ENCODE results near the gene MEP1A. TPM values are rescaled to one million over a fixed set of nuclear protein-coding genes. Genes with fewer than 3 reads are reported as not detected.
"Not testable (repeated sequence)": the region's sequence is repeated elsewhere in the genome, so short reads cannot be mapped to it uniquely, and the experiment has no call there.

The MEP1A gene
- total RNA-seq, 1 donor from 2014 or later: not detected

DNA sequence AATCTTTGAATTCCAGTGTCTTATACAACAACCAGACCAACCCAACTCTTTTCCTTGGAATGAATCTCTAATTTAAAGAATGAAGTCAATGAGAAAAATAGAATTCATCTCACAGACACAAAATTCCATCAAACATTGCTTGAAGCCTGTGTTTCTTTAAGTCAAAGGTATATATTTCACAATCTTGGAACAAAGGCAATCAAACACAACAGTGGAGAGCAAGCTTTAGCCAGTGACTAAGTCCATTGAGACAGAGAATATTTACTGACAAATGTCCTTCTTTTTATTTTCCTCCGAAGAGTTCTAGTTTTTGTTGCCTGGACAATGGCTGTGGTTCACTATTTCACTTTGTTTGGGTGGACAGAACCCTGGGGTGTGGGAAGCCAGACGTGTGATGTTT lies 35.8 kb downstream of the MEP1A start:
- intact Hi-C loops (cut with DNase I): no loop called here
- ATAC-seq (no peak), DNase-seq (no peak)
- TF ChIP-seq, protein P1, sequence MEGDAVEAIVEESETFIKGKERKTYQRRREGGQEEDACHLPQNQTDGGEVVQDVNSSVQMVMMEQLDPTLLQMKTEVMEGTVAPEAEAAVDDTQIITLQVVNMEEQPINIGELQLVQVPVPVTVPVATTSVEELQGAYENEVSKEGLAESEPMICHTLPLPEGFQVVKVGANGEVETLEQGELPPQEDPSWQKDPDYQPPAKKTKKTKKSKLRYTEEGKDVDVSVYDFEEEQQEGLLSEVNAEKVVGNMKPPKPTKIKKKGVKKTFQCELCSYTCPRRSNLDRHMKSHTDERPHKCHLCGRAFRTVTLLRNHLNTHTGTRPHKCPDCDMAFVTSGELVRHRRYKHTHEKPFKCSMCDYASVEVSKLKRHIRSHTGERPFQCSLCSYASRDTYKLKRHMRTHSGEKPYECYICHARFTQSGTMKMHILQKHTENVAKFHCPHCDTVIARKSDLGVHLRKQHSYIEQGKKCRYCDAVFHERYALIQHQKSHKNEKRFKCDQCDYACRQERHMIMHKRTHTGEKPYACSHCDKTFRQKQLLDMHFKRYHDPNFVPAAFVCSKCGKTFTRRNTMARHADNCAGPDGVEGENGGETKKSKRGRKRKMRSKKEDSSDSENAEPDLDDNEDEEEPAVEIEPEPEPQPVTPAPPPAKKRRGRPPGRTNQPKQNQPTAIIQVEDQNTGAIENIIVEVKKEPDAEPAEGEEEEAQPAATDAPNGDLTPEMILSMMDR (IDR thresholded peaks at IDR 0.05): no peak
- Histone ChIP-seq H3K36me3 (no peaks in the 10 kb centered on the region), H3K9me3 (no peaks in the 10 kb centered on the region), H3K4me1 (no peaks in the 10 kb centered on the region), H3K27me3 (no peaks in the 10 kb centered on the region), H3K27ac (no peak overlapping the region), H3K4me3 (no peak overlapping the region)

DNA sequence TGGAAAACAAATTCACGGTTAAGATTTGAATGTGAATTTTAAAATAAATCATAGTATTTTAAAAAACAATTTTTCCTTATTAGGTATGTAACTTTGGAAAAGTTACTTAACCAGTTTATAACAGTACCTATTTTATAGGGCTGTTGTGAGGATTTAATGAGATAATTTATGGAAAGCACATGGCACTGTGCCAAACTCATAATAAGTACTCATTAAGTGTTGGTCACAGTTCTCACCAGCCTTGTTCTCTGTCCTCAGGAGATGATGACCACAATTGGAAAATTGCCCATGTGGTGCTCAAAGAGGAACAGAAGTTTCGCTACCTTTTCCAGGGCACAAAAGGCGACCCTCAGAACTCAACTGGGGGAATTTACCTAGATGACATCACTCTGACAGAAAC lies 39.6 kb downstream of the MEP1A start:
- H3K4me1 ChIP-seq: no peaks in the 10 kb centered on the region
- no peaks in the 10 kb centered on the region for H3K36me3 ChIP-seq
- DNase-seq (no peak), ATAC-seq (no peak)
- TF ChIP-seq, protein P1 (IDR thresholded peaks at IDR 0.05): no peak
- no peak overlapping the region for H3K4me3 ChIP-seq
- H3K27me3 ChIP-seq: no peaks in the 10 kb centered on the region
- intact Hi-C loops (cut with DNase I): no loop called here
- H3K27ac ChIP-seq: no peak overlapping the region
- no peaks in the 10 kb centered on the region for H3K9me3 ChIP-seq

DNA sequence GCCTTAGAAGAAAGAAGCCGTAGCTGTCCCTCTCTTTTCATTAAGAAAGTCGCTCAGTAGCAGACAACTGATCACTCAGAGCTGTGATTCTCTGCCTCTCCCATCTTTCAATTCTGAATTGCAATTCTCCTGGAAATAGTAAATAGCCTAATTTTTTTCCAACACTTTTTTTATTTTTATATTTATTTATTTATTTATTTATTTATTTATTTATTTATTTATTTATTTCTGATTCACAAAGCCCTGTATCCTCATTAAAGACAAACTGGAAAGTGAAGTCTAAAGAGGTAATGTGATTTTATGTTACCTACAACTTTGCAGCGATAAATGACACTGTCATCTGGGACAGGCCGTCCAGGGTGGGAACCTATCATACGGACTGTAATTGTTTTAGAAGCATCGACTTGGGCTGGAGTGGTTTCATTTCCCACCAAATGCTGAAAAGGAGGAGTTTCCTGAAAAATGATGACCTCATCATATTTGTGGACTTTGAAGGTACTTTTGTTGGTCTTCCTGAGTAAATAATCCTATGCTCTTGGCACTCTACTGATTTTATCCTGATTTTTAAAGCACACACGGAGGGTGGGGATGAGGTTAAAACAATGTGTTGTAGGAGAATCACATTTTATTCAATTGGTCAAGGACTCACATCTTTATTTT lies 41.2 kb downstream of the MEP1A start:
- H3K27ac ChIP-seq; H3K27me3 ChIP-seq; intact Hi-C loops (cut with DNase I); H3K9me3 ChIP-seq; H3K4me1 ChIP-seq; H3K36me3 ChIP-seq; DNase-seq; ATAC-seq; H3K4me3 ChIP-seq: not testable (repeated sequence)

DNA sequence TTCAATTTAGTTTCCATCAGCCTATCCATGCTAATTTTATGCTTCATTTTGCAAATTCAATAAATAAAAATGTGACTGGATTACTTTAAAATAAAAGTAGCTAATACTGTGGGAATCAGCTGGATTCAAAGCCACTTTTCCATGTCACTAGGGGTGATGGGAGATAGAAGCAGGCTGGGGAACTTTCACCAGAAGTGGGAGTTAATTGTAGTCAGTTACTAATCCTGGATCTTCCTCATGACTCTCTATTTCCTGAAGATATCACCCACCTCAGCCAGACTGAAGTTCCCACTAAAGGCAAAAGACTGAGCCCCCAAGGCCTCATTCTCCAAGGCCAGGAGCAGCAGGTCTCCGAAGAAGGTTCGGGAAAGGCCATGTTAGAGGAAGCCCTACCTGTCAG lies 41.8 kb downstream of the MEP1A start:
- ATAC-seq; H3K4me1 ChIP-seq; H3K27me3 ChIP-seq; H3K27ac ChIP-seq; intact Hi-C loops (cut with DNase I); H3K4me3 ChIP-seq; H3K36me3 ChIP-seq; DNase-seq; H3K9me3 ChIP-seq: not testable (repeated sequence)

DNA sequence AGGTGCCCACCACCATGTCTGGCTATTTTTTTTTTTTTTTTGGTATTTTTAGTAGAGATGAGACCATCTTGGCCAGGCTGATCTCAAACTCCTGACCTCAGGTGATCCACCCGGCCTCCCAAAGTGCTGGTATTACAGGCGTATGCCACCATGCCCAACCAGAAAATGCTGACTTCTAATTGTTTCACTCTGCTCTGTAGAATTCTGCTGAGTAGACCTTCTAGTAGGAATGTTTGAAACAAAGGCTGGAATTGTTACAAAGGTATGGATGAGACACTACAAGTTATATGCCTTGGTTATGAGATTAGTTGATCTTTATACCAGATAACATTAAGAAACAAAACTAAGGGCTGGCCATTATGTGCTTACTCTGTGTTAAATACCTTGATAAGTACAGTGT lies 44.8 kb downstream of the MEP1A start:
- Histone ChIP-seq H3K9me3 (peaks cover 5% of the 10 kb centered on the region), H3K36me3 (no peaks in the 10 kb centered on the region), H3K27ac (no peak overlapping the region), H3K4me1 (no peaks in the 10 kb centered on the region), H3K27me3 (no peaks in the 10 kb centered on the region), H3K4me3 (no peak overlapping the region)
- TF ChIP-seq, protein P1 (IDR thresholded peaks at IDR 0.05): no peak
- DNase-seq (no peak), ATAC-seq (no peak)
- intact Hi-C loops (cut with DNase I): no loop called here

DNA sequence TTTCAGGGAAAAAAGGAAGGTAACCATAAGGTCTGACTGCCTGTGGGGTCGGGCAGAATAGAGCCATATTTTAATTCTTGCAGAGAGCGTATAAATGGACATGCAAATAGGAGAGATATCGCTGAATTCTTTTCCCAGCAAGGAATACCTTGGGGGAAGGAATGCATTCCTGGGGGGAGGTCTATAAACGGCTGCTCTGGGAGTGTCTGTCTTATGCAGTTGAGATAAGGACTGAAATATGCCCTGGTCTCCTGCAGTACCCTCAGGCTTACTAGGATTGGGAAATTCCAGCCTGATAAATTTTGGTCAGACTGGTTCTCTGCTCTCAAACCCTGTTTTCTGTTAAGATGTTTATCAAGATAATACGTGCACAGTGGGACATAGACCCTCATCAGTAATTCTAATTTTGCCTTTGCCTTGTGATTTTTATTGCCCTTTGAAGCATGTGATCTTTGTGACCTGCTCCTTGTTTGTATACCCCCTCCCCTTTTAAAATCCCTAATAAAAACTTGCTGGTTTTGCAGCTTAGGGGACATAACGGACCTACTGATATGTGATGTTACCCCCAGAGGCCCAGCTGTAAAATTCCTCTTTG lies 49.2 kb downstream of the MEP1A start:
- ATAC-seq, H3K36me3 ChIP-seq: not testable (repeated sequence)

DNA sequence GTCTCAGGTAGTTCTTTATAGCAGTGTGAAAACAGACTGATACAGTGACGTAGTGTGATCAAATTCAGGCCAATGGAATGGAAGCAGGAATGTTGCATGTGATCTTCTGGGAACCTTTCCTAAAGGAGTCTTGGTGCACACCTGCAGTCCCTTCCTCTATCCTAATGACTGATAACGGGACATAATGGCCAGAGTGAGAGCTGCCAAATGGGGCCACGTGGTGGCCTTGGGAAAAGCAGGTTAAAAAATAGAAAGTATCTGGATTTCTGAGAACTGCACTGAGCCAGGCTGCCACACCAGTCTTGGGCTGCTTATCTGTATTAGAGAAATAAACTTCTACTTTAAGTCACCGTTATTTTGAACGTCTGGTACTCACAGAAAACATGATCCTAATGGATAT lies 51.9 kb downstream of the MEP1A start:
- Histone ChIP-seq H3K9me3 (peaks cover 5% of the 10 kb centered on the region), H3K4me1 (peaks cover 5% of the 10 kb centered on the region), H3K36me3 (no peaks in the 10 kb centered on the region), H3K27ac (no peak overlapping the region), H3K4me3 (no peak overlapping the region), H3K27me3 (no peaks in the 10 kb centered on the region)
- intact Hi-C loops (cut with DNase I): loop anchor here (10.0 kb wide), 1 partner anchor 150 kb away; no protein-coding TSS in a partner anchor
- TF ChIP-seq, protein P1 (IDR thresholded peaks at IDR 0.05): no peak
- DNase-seq (no peak), ATAC-seq (no peak)

More for the DNA sequence above, 49.2 kb downstream of the MEP1A start:
- H3K27ac ChIP-seq, DNase-seq, H3K9me3 ChIP-seq, H3K4me3 ChIP-seq, H3K27me3 ChIP-seq, H3K4me1 ChIP-seq: not testable (repeated sequence)
- intact Hi-C loops (cut with DNase I): loop anchor here (10.0 kb wide), 1 partner anchor 152 kb away; no protein-coding TSS in a partner anchor
